ENCODE measurements around the gene CALHM4. TPM values are rescaled to one million over a fixed set of nuclear protein-coding genes. Genes with fewer than 3 reads are reported as not detected.

CALHM4 gene
- total and polyA plus RNA-seq, 12 donors = 0.09 to 0.26 (median 0.22) TPM; not detected in 9

DNA sequence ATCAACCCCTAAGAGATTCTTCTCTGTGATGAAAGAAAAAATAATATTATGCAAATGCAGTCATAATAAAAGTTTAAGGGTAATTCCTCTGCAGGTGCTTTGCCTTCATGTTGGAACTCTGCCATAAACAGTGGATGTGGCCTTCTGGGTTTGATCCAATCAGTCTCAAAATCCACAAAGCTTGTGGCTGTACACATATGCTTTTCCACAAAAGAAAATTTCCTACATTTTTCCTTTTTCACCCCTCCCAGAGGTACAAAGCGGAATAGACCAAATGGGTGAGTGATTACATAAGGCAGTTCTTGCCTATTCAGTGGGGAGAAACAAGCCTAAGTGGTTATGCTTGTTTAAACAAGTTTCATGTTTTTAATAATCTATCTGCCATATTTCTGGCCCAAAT, 25.4 kb upstream of the CALHM4 start:
- ATAC-seq (no peak), DNase-seq (no peak)
- WGBS, 2 donors = 82 to 92% methylated on average over 1 of the region's 1 CpG
- Histone ChIP-seq H3K4me3 (no peak overlapping the region), H3K27ac (peak overlapping the region in 3 of 10 donors; percentile 18 to 44 (median 28)), H3K27me3 (no peaks in the 10 kb centered on the region), H3K9me3 (no peaks in the 10 kb centered on the region), H3K36me3 (no peaks in the 10 kb centered on the region), H3K4me1 (peaks cover 0 to 57% (median 15%) of the 10 kb centered on the region in 9 donors)
- TF ChIP-seq, protein P1, sequence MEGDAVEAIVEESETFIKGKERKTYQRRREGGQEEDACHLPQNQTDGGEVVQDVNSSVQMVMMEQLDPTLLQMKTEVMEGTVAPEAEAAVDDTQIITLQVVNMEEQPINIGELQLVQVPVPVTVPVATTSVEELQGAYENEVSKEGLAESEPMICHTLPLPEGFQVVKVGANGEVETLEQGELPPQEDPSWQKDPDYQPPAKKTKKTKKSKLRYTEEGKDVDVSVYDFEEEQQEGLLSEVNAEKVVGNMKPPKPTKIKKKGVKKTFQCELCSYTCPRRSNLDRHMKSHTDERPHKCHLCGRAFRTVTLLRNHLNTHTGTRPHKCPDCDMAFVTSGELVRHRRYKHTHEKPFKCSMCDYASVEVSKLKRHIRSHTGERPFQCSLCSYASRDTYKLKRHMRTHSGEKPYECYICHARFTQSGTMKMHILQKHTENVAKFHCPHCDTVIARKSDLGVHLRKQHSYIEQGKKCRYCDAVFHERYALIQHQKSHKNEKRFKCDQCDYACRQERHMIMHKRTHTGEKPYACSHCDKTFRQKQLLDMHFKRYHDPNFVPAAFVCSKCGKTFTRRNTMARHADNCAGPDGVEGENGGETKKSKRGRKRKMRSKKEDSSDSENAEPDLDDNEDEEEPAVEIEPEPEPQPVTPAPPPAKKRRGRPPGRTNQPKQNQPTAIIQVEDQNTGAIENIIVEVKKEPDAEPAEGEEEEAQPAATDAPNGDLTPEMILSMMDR (IDR thresholded peaks at IDR 0.05) = no peak
- intact Hi-C loops (cut with DNase I) = loop anchor here in 1 of 10 donors (2.0 kb wide), 1 partner anchor 15 kb away; no protein-coding TSS in a partner anchor

DNA sequence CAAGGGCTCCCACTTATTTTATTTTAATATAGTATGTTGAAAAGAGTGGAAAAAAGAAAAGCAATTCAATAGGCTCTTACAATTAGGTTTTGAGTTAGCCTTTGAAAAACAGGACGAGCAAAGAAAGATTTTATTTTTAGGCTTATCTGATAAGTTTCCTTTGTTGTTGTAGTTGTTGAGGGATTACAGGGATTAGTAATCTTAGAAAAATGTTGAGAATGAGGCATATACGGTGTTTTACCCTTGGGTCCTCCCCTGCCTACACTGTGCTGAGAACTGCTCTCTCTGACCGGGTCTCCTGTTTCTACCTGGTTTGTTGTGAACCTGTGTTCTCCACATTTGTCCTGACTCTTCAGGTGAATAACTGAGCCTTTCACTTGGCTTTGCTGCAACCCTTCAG, 24.8 kb upstream of the CALHM4 start:
- H3K27me3 ChIP-seq = no peaks in the 10 kb centered on the region
- H3K27ac ChIP-seq = peak overlapping the region in 3 of 10 donors; percentile 28 to 44 (median 32)
- WGBS, 2 donors = 34 to 43% methylated on average over 3 of the region's 3 CpGs
- peaks cover 0 to 57% (median 15%) of the 10 kb centered on the region in 9 donors for H3K4me1 ChIP-seq
- TF ChIP-seq, protein P1 (IDR thresholded peaks at IDR 0.05) = no peak
- H3K4me3 ChIP-seq = peak overlapping the region in 1 of 10 donors; percentile 18
- ATAC-seq = peak in 2 of 8 donors; percentile 17 to 48
- no peak for DNase-seq
- H3K9me3 ChIP-seq = no peaks in the 10 kb centered on the region
- intact Hi-C loops (cut with DNase I) = loop anchor here in 1 of 10 donors (2.0 kb wide), 1 partner anchor 16 kb away; no protein-coding TSS in a partner anchor
- H3K36me3 ChIP-seq = no peaks in the 10 kb centered on the region

DNA sequence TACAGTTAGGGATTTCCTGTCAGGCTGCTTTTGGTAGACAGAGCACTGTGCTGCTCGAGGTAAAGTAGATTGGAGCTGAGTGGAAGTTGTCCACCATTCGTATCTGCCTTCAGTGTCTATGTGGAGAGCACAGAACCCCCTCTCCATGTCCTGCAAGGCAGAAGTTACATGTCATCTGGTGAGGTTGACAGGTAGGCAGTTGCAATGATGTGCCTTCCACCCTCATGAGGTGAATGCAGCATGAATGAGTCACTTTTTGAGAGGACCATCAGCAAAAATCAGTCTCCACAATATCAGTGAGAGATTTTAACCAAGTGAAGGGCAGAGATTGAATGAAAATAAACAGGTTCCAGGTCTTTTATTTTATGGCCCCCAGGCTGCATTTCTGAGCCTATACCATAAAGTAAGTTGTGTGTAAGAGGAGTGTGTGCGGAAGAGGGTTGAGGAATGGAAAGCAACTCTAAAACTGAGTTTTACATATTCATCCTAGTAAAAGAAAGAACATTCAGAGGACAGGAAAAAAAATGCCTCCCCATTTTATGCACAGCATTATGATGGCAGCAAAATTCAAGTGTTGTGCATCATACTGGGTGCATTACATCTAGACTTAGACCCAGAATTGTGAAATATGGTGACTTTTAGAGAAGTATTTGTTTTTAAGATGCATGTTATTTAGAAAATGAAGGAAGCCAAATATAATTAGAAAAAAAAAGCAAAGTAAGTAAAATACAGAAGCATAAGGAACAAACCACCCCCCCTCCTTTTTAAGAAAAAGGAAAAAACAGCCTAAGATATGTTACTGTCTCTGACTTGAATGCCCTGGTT, 23.9 kb upstream of the CALHM4 start:
- 74 to 75% methylated on average over 3 of the region's 3 CpGs for WGBS, 2 donors
- DNase-seq (no peak), ATAC-seq (peak in 1 of 8 donors; percentile 26)
- Histone ChIP-seq H3K4me3 (no peak overlapping the region), H3K36me3 (no peaks in the 10 kb centered on the region), H3K27me3 (no peaks in the 10 kb centered on the region), H3K4me1 (peaks cover 0 to 53% (median 15%) of the 10 kb centered on the region in 9 donors), H3K9me3 (no peaks in the 10 kb centered on the region), H3K27ac (peak overlapping the region in 2 of 10 donors; percentile 26 to 32)
- TF ChIP-seq, protein P1 (IDR thresholded peaks at IDR 0.05) = no peak
- intact Hi-C loops (cut with DNase I) = loop anchor here in 9 of 10 donors (2.0 to 10.0 kb wide), 9 partner anchors 17 to 262 kb away; partner anchors contain the start of gene TSPYL1 (in 1 of the 9)

DNA sequence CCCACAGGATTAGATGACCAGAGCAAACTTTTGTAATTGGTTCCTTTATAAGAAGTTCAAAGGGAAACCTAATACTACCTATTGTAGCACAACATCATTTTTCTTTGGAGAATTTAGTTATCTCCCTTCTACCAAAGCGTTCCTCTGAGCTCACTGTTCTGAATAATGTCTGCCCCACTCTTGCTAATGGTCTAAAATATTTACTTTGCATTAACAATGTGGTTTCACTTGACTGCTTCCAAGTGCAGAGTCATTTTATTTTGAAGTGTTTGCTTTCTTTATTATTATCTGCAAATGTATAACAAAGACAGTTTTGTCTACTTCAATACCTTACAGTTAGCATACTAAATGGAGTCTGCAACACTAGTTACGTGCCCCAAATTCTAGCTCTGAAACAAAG, 23.1 kb upstream of the CALHM4 start:
- TF ChIP-seq, protein P1 (IDR thresholded peaks at IDR 0.05) = no peak
- 89 to 90% methylated on average over 2 of the region's 2 CpGs for WGBS, 2 donors
- H3K27me3 ChIP-seq = no peaks in the 10 kb centered on the region
- H3K9me3 ChIP-seq = no peaks in the 10 kb centered on the region
- H3K4me1 ChIP-seq = peaks cover 0 to 46% (median 8%) of the 10 kb centered on the region in 9 donors
- ATAC-seq (no peak), DNase-seq (no peak)
- intact Hi-C loops (cut with DNase I) = loop anchor here in 9 of 10 donors (5.0 to 10.0 kb wide), 8 partner anchors 83 to 263 kb away; partner anchors contain the start of gene TSPYL1 (in 1 of the 9)
- no peaks in the 10 kb centered on the region for H3K36me3 ChIP-seq
- peak overlapping the region in 1 of 10 donors; percentile 26 for H3K27ac ChIP-seq
- H3K4me3 ChIP-seq = no peak overlapping the region

Data from heart right ventricle (tissue), 16 donors.